ENCODE data around the gene GRAMD2A.

Gene GRAMD2A

GRCh38 chr15:72236381-72237003 lies 38.9 kb upstream of the GRAMD2A start:
- Histone ChIP-seq H3K9me3 (ENCODE audit: control insufficient read depth, insufficient read depth, low read depth, low read length) (no peaks in the 10 kb centered on the region), H3K36me3 (ENCODE audit: control insufficient read depth in 2 of 2, insufficient read depth in 1 of 2, low read length in 2 of 2) (peaks cover 12 to 19% of the 10 kb centered on the region in 2 experiments), H3K27ac (ENCODE audit: extremely low read depth, low read depth, low read length) (no peak overlapping the region; the same call in 1 of the 2 replicates), H3K4me1 (ENCODE audit: control insufficient read depth, insufficient read depth, low read length) (peaks cover 22% of the 10 kb centered on the region), H3K4me3 (ENCODE audit: low read depth, low read length) (no peak overlapping the region)
- ChIA-PET CTCF (interaction anchor here (0.7 to 2.1 kb wide), 3 partner anchors 9 to 38 kb away, joined by 3 to 10 read pairs (median 3); no protein-coding TSS in a partner anchor), POLR2A (interaction anchor here (1.1 to 1.4 kb wide), 2 partner anchors 8 to 10 kb away, joined by 3 to 6 read pairs; no protein-coding TSS in a partner anchor)
- TF ChIP-seq ZNF510 (tag by site-specific recombination; IDR thresholded peaks at IDR 0.05; ENCODE audit: insufficient replicate concordance) (no peak), ZNF558 (tag by site-specific recombination; IDR thresholded peaks at IDR 0.05) (no peak), BCL6B (tag by site-specific recombination; IDR thresholded peaks at IDR 0.05) (no peak), MYNN (tag by site-specific recombination; IDR thresholded peaks at IDR 0.05; ENCODE audit: borderline replicate concordance) (no peak), ZSCAN18 (tag by site-specific recombination; IDR thresholded peaks at IDR 0.05) (no peak), ZFP69B (tag by site-specific recombination; IDR thresholded peaks at IDR 0.05) (no peak), ZNF174 (tag by site-specific recombination; IDR thresholded peaks at IDR 0.05) (no peak), ZNF561 (tag by site-specific recombination; IDR thresholded peaks at IDR 0.05; ENCODE audit: borderline replicate concordance) (no peak), ZNF747 (tag by site-specific recombination; IDR thresholded peaks at IDR 0.05) (no peak), ZNF18 (tag by site-specific recombination; IDR thresholded peaks at IDR 0.05) (no peak), ZNF792 (tag by site-specific recombination; IDR thresholded peaks at IDR 0.05) (no peak), RBAK (tag by site-specific recombination; IDR thresholded peaks at IDR 0.05) (no peak), ZNF416 (tag by site-specific recombination; IDR thresholded peaks at IDR 0.05) (no peak)

GRCh38 chr15:72235298-72235697 lies 37.7 kb upstream of the GRAMD2A start:
- ChIA-PET CTCF (interaction anchor here (0.7 kb wide), 1 partner anchor 12 kb away, joined by 3 read pairs; no protein-coding TSS in a partner anchor), POLR2A (no interaction called here)
- TF ChIP-seq ZNF670 (tag by site-specific recombination; IDR thresholded peaks at IDR 0.05; ENCODE audit: low read depth) (no peak), ZNF660 (tag by site-specific recombination; IDR thresholded peaks at IDR 0.05) (no peak), ZNF510 (tag by site-specific recombination; IDR thresholded peaks at IDR 0.05; ENCODE audit: insufficient replicate concordance) (no peak), SP7 (tag by site-specific recombination; IDR thresholded peaks at IDR 0.05) (peak; percentile 48), ZNF692 (tag by site-specific recombination; IDR thresholded peaks at IDR 0.05) (no peak), ZNF626 (tag by site-specific recombination; IDR thresholded peaks at IDR 0.05) (no peak), ZNF585B (tag by site-specific recombination; IDR thresholded peaks at IDR 0.05) (no peak)
- peaks cover 3 to 7% of the 10 kb centered on the region in 2 experiments; a peak in 2 of 3 replicates for H3K36me3 ChIP-seq (ENCODE audit: control insufficient read depth in 2 of 2, insufficient read depth in 1 of 2, low read length in 2 of 2)
- no peak overlapping the region for H3K4me3 ChIP-seq (ENCODE audit: low read depth, low read length)
- no peaks in the 10 kb centered on the region for H3K9me3 ChIP-seq (ENCODE audit: control insufficient read depth, insufficient read depth, low read depth, low read length)
- peaks cover 22% of the 10 kb centered on the region for H3K4me1 ChIP-seq (ENCODE audit: control insufficient read depth, insufficient read depth, low read length)
- no peak overlapping the region for H3K27ac ChIP-seq (ENCODE audit: extremely low read depth, low read depth, low read length)

All from HEK293 (cell line).